ENCODE data around the gene GALNT11.

GALNT11 gene

GRCh38 chr7:152148706-152149105, 123.2 kb downstream of the GALNT11 start:
- DNase-seq = no peak
- no peak overlapping the region for H3K4ac ChIP-seq (ENCODE audit: low read depth, low read length)
- H2BK12ac ChIP-seq (ENCODE audit: low read length) = no peak overlapping the region
- no peak overlapping the region for H3K14ac ChIP-seq (ENCODE audit: low read length)
- no peak overlapping the region for H3K4me2 ChIP-seq (ENCODE audit: low read length)
- no peak overlapping the region for H2AFZ ChIP-seq (ENCODE audit: insufficient read depth, low read length, poor library complexity)
- no peak overlapping the region for H3K23ac ChIP-seq (ENCODE audit: low read length)
- H4K91ac ChIP-seq (ENCODE audit: low read depth, low read length) = no peak overlapping the region
- H3K27ac ChIP-seq (ENCODE audit: low read depth, low read length) = no peak overlapping the region
- no peak overlapping the region for H3K4me3 ChIP-seq (ENCODE audit: low read depth, low read length)
- no peaks in the 10 kb centered on the region for H3K79me1 ChIP-seq (ENCODE audit: low read length)
- no CpG with 5 or more reads among the region's 5 CpGs for WGBS (ENCODE audit: extremely low coverage, insufficient coverage, insufficient read length)
- H3K9ac ChIP-seq (ENCODE audit: low read length) = no peak overlapping the region
- H3K18ac ChIP-seq (ENCODE audit: low read length) = no peak overlapping the region
- H3K4me1 ChIP-seq (ENCODE audit: control insufficient read depth in 1 of 2, insufficient read depth in 2 of 2, low read length in 2 of 2) = peaks cover 3 to 7% of the 10 kb centered on the region in 2 experiments
- no peak overlapping the region for H2BK5ac ChIP-seq (ENCODE audit: low read depth, low read length, poor library complexity)
- peaks cover 2% of the 10 kb centered on the region for H3K9me3 ChIP-seq (ENCODE audit: insufficient read depth, low read depth, low read length)
- no peak overlapping the region for H2BK120ac ChIP-seq (ENCODE audit: insufficient read depth, low read length, poor library complexity)
- H3K27me3 ChIP-seq (ENCODE audit: insufficient read depth, low read length) = no peaks in the 10 kb centered on the region
- peaks cover 33 to 52% of the 10 kb centered on the region in 2 experiments for H3K36me3 ChIP-seq (ENCODE audit: control insufficient read depth in 1 of 2, insufficient read depth in 2 of 2, low read length in 2 of 2)
- no peak overlapping the region for H4K8ac ChIP-seq (ENCODE audit: low read depth, low read length)
- H4K12ac ChIP-seq (ENCODE audit: low read depth, low read length) = no peak overlapping the region
- no peak overlapping the region for H2AK5ac ChIP-seq (ENCODE audit: low read length)
- no peaks in the 10 kb centered on the region for H3K79me2 ChIP-seq (ENCODE audit: control insufficient read depth, insufficient read depth, low read length, poor library complexity)

- H3K4me3 ChIP-seq (ENCODE audit: low read depth, low read length) = no peak overlapping the region
Measured at GRCh38 chr7:152149363-152149762, 123.9 kb downstream of the GALNT11 start.

GRCh38 chr7:152152267-152152666, 126.8 kb downstream of the GALNT11 start:
- H3K9me3 ChIP-seq (ENCODE audit: insufficient read depth, low read depth, low read length) = peaks cover 2% of the 10 kb centered on the region
- H2BK5ac ChIP-seq (ENCODE audit: low read depth, low read length, poor library complexity) = no peak overlapping the region
- DNase-seq = no peak
- no peaks in the 10 kb centered on the region for H3K79me2 ChIP-seq (ENCODE audit: control insufficient read depth, insufficient read depth, low read length, poor library complexity)
- no peaks in the 10 kb centered on the region for H3K4me1 ChIP-seq (ENCODE audit: control insufficient read depth in 1 of 2, insufficient read depth in 2 of 2, low read length in 2 of 2)
- no peak overlapping the region for H3K27ac ChIP-seq (ENCODE audit: low read depth, low read length)
- no peak overlapping the region for H2AK5ac ChIP-seq (ENCODE audit: low read length)
- no CpG with 5 or more reads among the region's 5 CpGs for WGBS (ENCODE audit: extremely low coverage, insufficient coverage, insufficient read length)
- no peak overlapping the region for H3K9ac ChIP-seq (ENCODE audit: low read length)
- no peaks in the 10 kb centered on the region for H3K79me1 ChIP-seq (ENCODE audit: low read length)
- H2BK120ac ChIP-seq (ENCODE audit: insufficient read depth, low read length, poor library complexity) = no peak overlapping the region
- H4K12ac ChIP-seq (ENCODE audit: low read depth, low read length) = no peak overlapping the region
- no peak overlapping the region for H3K23ac ChIP-seq (ENCODE audit: low read length)
- no peak overlapping the region for H4K8ac ChIP-seq (ENCODE audit: low read depth, low read length)
- no peaks in the 10 kb centered on the region for H3K27me3 ChIP-seq (ENCODE audit: insufficient read depth, low read length)
- no peak overlapping the region for H3K4me2 ChIP-seq (ENCODE audit: low read length)
- no peak overlapping the region for H2BK12ac ChIP-seq (ENCODE audit: low read length)
- no peak overlapping the region for H3K14ac ChIP-seq (ENCODE audit: low read length)
- H3K36me3 ChIP-seq (ENCODE audit: control insufficient read depth in 1 of 2, insufficient read depth in 2 of 2, low read length in 2 of 2) = peaks cover 37 to 55% of the 10 kb centered on the region in 2 experiments
- no peak overlapping the region for H3K4ac ChIP-seq (ENCODE audit: low read depth, low read length)
- no peak overlapping the region for H3K4me3 ChIP-seq (ENCODE audit: low read depth, low read length)
- no peak overlapping the region for H4K91ac ChIP-seq (ENCODE audit: low read depth, low read length)
- H2AFZ ChIP-seq (ENCODE audit: insufficient read depth, low read length, poor library complexity) = no peak overlapping the region
- H3K18ac ChIP-seq (ENCODE audit: low read length) = no peak overlapping the region

More at GRCh38 chr7:152149363-152149762, 123.9 kb downstream of the GALNT11 start:
- Histone ChIP-seq H4K8ac (ENCODE audit: low read depth, low read length) (no peak overlapping the region), H3K18ac (ENCODE audit: low read length) (no peak overlapping the region), H3K4me2 (ENCODE audit: low read length) (no peak overlapping the region), H3K36me3 (ENCODE audit: control insufficient read depth in 1 of 2, insufficient read depth in 2 of 2, low read length in 2 of 2) (peaks cover 36 to 55% of the 10 kb centered on the region in 2 experiments), H4K12ac (ENCODE audit: low read depth, low read length) (no peak overlapping the region), H3K4ac (ENCODE audit: low read depth, low read length) (no peak overlapping the region), H2BK120ac (ENCODE audit: insufficient read depth, low read length, poor library complexity) (no peak overlapping the region), H3K27me3 (ENCODE audit: insufficient read depth, low read length) (no peaks in the 10 kb centered on the region), H2BK12ac (ENCODE audit: low read length) (no peak overlapping the region), H2AK5ac (ENCODE audit: low read length) (no peak overlapping the region), H2BK5ac (ENCODE audit: low read depth, low read length, poor library complexity) (no peak overlapping the region), H3K14ac (ENCODE audit: low read length) (no peak overlapping the region), H3K9me3 (ENCODE audit: insufficient read depth, low read depth, low read length) (peaks cover 2% of the 10 kb centered on the region), H3K23ac (ENCODE audit: low read length) (no peak overlapping the region), H4K91ac (ENCODE audit: low read depth, low read length) (no peak overlapping the region), H3K4me1 (ENCODE audit: control insufficient read depth in 1 of 2, insufficient read depth in 2 of 2, low read length in 2 of 2) (peaks cover 0 to 3% of the 10 kb centered on the region in 2 experiments), H3K79me2 (ENCODE audit: control insufficient read depth, insufficient read depth, low read length, poor library complexity) (no peaks in the 10 kb centered on the region), H3K27ac (ENCODE audit: low read depth, low read length) (no peak overlapping the region), H3K79me1 (ENCODE audit: low read length) (no peaks in the 10 kb centered on the region), H2AFZ (ENCODE audit: insufficient read depth, low read length, poor library complexity) (no peak overlapping the region), H3K9ac (ENCODE audit: low read length) (no peak overlapping the region)
- no CpG with 5 or more reads among the region's 6 CpGs for WGBS (ENCODE audit: extremely low coverage, insufficient coverage, insufficient read length)
- no peak for DNase-seq

- H3K9ac ChIP-seq (ENCODE audit: low read length) = no peak overlapping the region
- DNase-seq = no peak
- no peak overlapping the region for H3K4me3 ChIP-seq (ENCODE audit: low read depth, low read length)
- no peak overlapping the region for H3K27ac ChIP-seq (ENCODE audit: low read depth, low read length)
- no peaks in the 10 kb centered on the region for H3K9me3 ChIP-seq (ENCODE audit: insufficient read depth, low read depth, low read length)
- no peaks in the 10 kb centered on the region for H3K27me3 ChIP-seq (ENCODE audit: insufficient read depth, low read length)
- no peak overlapping the region for H4K8ac ChIP-seq (ENCODE audit: low read depth, low read length)
- no peak overlapping the region for H3K23ac ChIP-seq (ENCODE audit: low read length)
- no peak overlapping the region for H2BK12ac ChIP-seq (ENCODE audit: low read length)
- no peaks in the 10 kb centered on the region for H3K79me2 ChIP-seq (ENCODE audit: control insufficient read depth, insufficient read depth, low read length, poor library complexity)
- no peak overlapping the region for H4K12ac ChIP-seq (ENCODE audit: low read depth, low read length)
- no peak overlapping the region for H2AK5ac ChIP-seq (ENCODE audit: low read length)
- no peak overlapping the region for H4K91ac ChIP-seq (ENCODE audit: low read depth, low read length)
- no peaks in the 10 kb centered on the region for H3K4me1 ChIP-seq (ENCODE audit: control insufficient read depth in 1 of 2, insufficient read depth in 2 of 2, low read length in 2 of 2)
- no peak overlapping the region for H3K18ac ChIP-seq (ENCODE audit: low read length)
- H3K36me3 ChIP-seq (ENCODE audit: control insufficient read depth in 1 of 2, insufficient read depth in 2 of 2, low read length in 2 of 2) = peaks cover 31 to 52% of the 10 kb centered on the region in 2 experiments
- no peak overlapping the region for H2BK120ac ChIP-seq (ENCODE audit: insufficient read depth, low read length, poor library complexity)
- no peak overlapping the region for H2BK5ac ChIP-seq (ENCODE audit: low read depth, low read length, poor library complexity)
- no peak overlapping the region for H3K14ac ChIP-seq (ENCODE audit: low read length)
- no peak overlapping the region for H3K4me2 ChIP-seq (ENCODE audit: low read length)
- H2AFZ ChIP-seq (ENCODE audit: insufficient read depth, low read length, poor library complexity) = no peak overlapping the region
- H3K79me1 ChIP-seq (ENCODE audit: low read length) = no peaks in the 10 kb centered on the region
- H3K4ac ChIP-seq (ENCODE audit: low read depth, low read length) = no peak overlapping the region
- WGBS (ENCODE audit: extremely low coverage, insufficient coverage, insufficient read length) = no CpG with 5 or more reads among the region's 11 CpGs
Measured at GRCh38 chr7:152158801-152159587, 133.5 kb downstream of the GALNT11 start.
